Activated naive CD4-positive, alpha-beta T cell treated with anti-CD3 and anti-CD28 coated beads, Interleukin-2, amount 10 ng/mL, durations not matched to agents 5 hours and 36 hours (primary cell): ENCODE data around the gene CALM3. TPM values are rescaled to one million over a fixed set of nuclear protein-coding genes. Genes with fewer than 3 reads are reported as not detected.

Experiments used
- total RNA-seq, 2 experiments: library from RNA; stranded (reverse); gene quantifications; one replicate each; pipeline ENCODE4 v1.2.3, GENCODE V29; 2021

CALM3 gene
- total RNA-seq = 100 to 1,000 TPM; 417 to 425 TPM

DNA sequence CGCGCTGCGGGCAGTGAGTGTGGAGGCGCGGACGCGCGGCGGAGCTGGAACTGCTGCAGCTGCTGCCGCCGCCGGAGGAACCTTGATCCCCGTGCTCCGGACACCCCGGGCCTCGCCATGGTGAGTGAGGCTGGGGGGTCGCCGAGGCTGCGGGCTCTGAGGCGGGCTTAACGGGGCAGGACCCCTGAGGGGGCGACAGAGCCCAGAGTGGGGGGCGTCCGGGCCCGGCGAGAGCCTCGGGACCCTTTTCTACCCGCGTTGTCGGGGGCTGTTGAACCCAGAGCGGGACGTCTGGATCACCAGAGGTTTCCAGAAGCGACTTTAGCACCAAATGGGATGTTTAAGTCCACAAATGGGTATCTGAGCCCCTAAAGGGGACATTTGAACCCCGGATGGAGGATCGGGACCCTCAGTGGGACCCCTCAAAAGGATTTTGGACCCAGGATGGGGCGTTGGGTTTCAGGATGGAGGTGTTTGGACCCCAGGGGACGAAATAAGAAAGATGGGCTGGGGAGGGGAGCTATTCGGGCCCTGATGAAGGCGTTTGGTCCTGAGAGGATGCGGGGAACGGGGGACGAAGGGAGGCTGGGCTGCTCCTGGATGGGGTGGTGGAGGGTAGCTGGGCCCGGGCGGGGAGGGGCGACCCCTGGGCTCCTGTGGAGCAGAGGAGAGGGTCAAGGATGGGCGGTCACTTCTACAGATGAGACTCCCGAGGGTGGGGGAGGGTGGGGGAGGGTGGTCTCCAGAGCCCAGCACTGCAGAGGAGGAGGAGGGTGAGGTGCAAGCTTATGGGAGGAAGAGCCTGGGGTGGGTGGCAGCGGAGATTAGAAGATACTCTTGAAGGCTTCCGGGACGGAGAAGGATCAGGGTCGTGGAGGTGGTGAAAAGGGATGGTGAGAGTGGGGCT is at the start of gene CALM3:
CALM3 (plus strand) TSS at position 13 of the 907 bp plus-strand sequence; CDS start at position 118, 105 bp downstream.

DNA sequence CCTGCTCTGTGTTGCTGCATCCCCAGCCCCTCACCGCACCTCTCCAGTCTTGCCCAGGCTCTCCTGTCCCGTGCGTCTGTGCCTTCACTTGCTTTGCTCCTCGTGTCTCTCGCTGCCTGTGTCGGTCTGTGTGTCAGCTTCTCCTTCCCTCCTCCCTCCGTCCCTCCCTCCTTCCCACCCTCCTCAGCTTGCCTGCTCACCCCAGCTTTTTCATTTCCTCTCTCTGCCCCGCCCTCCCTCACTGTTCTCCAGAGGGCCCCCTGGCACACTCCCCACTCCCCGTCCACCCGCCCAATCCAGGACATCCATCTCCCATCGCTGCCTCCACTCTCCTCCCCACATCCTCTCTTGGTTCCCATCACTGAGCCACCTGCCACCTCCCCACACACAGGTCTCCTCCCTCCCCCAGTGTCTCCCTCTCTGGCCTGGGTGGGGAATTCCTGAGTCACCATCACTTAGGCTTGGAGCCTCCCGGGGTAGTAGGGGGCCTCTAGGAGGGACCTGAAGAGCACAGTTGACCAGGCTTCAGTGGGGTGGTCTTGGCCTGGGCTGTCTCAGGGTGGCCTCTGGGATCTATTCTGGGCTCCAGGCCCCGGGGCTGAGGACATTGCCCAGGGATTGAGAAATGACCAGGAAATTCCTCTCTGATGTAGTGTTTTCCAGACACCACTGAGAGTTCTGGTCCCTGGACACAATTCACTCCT is 24.0 kb downstream of the CALM3 start, which contains the start of gene PTGIR:
PTGIR (minus strand) TSS at position 132 of the 704 bp plus-strand sequence. CDS start 864 bp downstream, outside the sequence.

DNA sequence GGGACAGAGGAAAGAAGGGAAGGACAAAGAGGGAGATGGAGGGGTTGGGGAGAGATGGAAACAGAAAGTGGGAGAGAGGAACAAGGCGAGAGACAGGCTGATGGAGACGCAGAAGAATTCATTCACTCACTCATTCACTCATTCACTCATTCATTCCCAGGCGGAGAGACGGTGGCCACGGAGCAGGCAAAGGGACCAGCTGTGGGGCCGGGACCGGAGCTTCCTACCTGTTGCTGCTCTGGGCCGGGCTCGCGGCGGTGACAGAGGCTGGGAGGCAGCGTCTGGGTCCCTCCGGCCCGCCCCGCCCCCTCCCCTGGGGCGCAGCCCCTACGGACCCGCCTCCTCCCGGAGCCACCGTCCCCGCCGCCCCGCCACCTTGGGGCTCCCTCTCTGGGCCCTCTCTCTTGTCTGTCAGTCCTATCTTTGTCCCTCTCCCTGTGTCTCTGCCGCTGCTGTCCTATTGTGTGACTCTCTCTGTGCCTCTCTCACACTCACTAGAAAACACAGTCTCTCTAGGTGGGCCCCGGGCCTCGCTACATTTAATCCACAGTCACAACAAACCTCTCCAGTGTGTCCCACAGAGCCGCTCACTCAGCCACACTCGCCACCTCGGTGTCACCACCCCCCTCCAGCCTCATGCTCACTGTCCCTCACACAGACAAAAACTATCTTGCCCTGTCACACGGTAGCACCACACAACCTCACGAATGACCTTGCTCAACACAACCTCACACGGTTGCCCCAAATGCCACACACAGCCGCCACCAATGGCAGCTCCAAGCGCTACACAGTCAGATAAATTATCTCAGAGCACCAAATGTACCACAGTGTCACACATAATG is 35.0 kb downstream of the CALM3 start, which contains the start of gene GNG8:
GNG8 (minus strand) TSS at position 283 of the 842 bp plus-strand sequence. CDS start 1,520 bp downstream, outside the sequence.

Other genes starting within 250 kb of the CALM3 start
- not detected for gene CCDC8, start 187.8 kb upstream of the CALM3 start, total RNA-seq
- gene PNMA8C, start 172.4 kb upstream of the CALM3 start, total RNA-seq = not detected
- gene PNMA8A, start 129.8 kb upstream of the CALM3 start, total RNA-seq = under 1 TPM; 0.29 to 0.63 TPM
- gene PNMA8B, start 105.5 kb upstream of the CALM3 start, total RNA-seq = under 1 TPM; 0.24 to 0.25 TPM
- 10 to 100 TPM; 12.5 to 13.9 TPM for gene PTGIR, start 23.8 kb downstream of the CALM3 start, total RNA-seq
- gene GNG8, start 34.9 kb downstream of the CALM3 start, total RNA-seq = 1 to 10 TPM; 2.1 to 2.4 TPM
- under 1 TPM; 0.38 to 0.41 TPM for gene DACT3, start 59.9 kb downstream of the CALM3 start, total RNA-seq
- 100 to 1,000 TPM; 178 to 189 TPM for gene PRKD2, start 115.8 kb downstream of the CALM3 start, total RNA-seq
- gene FKRP, start 144.7 kb downstream of the CALM3 start, total RNA-seq = 10 to 100 TPM; 16.9 to 17.6 TPM
- gene STRN4, start 145.1 kb downstream of the CALM3 start, total RNA-seq = 10 to 100 TPM; 70.8 to 83.4 TPM
- 10 to 100 TPM; 86.9 to 90.6 TPM for gene SLC1A5, start 187.3 kb downstream of the CALM3 start, total RNA-seq
- gene AP2S1, start 249.5 kb downstream of the CALM3 start, total RNA-seq = 100 to 1,000 TPM; 102 to 103 TPM